HS-5 (cell line): Measurements from ENCODE around the gene TMEM250.

Source experiments
- DNase-seq: peaks from one replicate; pipeline ENCODE4 v3.0.0-alpha.2; 2012; ENCODE audit warnings: low read depth

TMEM250 gene

DNA sequence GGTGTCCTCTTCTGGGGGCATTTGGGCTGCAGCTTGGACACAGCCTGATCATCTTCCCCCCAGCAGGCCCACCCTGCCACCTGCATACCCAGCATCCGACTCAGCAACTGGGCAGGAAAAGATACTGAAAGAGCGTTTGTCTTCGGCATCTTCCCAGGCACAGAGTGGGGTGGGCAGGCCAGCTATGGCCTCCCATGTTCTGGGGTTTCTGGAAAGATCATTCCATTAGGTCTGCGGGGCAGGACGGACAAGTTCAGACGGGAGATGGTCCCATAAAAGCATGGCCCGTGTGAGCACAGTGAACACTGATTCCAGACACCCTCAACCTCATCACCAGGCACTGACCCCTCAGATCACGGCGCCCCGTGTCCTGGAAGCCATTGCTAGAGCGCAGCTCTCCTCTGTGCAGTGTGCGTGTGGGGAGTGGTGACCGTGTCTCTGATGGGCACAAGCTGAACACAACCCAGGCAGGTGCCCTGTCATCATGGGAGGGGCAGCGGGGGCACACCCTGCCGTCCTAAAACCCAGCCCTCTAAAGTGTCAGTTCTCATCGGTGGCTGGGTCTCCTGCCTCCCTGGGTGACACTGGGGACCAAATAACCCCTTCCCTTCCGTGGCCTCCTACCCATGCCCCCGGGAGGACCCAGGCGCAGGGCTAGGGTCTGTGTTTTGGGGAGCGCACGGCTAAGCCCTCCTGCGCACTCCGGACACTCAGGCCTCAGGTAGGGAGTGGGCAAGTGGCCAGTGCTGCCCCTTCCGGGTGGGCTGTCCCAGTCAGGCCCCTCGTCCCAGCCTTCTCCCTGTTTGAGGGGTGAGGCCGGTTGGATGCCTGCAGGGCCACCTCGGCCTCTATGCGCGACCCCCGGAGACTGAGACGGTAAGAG lies 13.2 kb upstream of the TMEM250 start:
- DNase-seq, result no peak

DNA sequence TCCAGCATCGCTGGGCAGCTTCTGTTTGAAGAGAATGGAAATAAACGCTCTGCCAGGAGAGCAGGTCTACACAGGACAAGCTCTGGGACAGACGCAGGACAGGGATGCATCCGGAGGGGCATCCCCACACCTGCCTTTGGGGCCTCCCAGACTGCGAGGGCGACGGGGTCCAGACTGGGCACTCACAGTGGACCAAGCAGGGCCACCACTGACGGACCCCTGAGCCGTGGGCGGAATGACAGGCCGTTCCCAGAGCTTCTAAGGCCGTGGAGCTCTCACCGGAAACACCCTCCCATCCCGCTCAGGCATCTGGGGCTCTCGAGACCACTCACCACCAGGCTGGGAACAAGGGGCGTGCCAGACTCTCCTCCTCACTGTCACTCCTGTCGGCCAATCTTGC lies 10.5 kb upstream of the TMEM250 start:
- no peak for DNase-seq

DNA sequence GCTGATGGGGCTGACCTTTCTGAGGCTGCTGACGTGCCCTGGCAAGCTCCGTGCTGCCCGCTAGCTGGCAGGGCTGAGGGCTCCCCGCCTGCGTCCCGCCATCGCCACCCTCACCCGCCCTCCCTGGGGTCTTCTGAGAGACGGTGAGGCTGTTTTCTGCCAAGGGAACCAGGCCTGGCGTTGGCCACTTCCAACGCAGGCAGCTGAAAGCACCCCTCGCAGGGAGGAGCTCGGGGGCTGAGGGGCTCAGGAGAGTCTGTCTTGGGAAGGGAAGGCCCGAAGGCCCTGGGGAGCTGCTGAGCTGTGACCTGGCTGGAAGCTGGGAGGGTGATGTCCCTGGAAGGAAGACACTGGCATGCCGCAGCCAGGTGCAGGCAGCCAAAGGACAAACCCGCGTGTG lies 9.8 kb upstream of the TMEM250 start:
- DNase-seq, result no peak

- DNase-seq, result no peak
These were observed 8.6 kb upstream of the TMEM250 start for GRCh38 chr9:136127313-136127712.

- no peak for DNase-seq
These were observed 6.5 kb upstream of the TMEM250 start for GRCh38 chr9:136124976-136125692.

DNA sequence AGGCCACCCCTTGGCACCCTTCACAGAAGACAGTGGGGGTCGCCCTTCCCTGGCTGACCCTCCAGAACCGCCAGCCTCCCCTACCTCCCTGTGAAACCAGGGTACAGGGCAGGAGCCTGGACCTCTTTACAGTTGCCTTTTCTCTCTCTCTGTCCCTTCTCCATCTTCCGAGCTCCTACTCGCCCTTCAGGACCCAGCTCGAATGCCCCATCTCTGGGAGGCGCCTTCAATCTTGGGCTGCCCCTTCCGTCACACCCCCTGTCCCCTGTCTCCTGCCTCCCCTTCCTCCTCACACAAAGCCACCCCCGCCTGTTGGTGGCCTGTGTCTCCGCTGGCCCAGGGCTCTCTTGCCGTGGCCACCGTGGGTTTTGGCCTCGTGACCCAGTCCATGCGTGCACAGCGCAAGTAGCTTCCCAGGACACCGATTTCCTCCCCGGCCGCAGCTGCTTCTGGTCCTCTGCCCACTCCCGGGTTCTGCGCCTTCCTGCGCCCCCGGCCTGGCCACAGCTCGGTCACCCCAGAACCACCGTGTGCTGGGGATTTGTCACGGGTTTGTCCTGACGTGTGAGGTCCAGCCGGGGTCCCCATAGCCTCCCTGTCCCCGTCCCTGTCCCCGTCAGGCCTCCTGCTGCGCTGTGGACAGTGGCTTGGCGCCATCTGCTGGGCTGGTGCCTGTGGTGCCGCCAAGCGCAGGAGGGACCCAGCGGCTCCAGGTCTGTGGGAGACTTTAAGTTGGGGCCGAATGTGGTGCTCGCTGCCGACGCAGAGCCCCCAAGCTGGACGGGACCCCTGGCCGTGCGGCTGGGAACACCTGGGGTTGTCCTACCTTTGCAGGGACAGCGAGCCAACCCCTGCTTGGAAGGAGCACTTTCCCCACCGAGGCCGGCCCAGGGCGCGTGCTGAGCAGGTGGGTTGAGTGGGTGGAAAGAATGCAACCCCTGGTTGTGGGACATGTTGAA lies 4.0 kb upstream of the TMEM250 start:
- DNase-seq, result no peak

DNA sequence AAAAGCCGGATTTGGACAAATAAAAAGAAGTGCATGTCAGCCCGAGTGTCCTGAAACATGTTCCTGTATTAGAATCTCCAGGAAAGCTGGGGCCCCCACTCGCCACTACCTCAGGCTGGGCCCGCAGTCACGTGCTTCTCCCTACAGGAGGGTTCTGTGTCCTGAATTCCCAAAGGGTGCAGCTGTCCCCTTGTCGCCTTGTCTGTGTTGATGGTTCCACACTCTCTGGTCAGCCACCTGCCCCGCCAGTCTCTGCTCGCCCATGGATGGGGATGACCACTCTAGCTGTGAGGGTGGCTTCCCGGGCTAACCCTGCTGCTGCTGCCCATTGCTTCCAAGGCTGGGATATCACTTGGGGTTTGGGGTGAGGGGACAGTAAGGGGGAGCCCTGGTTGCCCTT lies 3.1 kb upstream of the TMEM250 start:
- no peak for DNase-seq

DNA sequence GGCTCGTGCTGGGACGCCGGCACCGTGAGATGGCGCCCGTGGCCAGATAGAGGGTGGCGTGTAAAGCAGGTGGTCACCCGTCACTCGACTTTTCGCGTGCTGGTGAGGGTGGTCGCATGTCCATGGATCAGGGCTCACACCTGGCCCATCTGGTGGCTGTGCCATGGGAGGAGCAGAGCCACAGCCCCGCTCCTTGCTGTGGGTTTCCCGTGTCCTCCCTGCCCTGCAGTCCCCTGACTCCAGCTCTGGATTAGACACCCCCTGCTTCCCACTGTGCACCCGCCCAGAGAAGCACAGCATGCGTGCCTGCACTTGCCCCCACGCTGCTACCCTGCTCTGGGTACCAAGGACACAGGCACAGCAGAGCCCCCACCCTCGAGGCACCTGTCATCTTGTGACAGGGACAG lies 1.8 kb upstream of the TMEM250 start:
- no peak for DNase-seq

DNA sequence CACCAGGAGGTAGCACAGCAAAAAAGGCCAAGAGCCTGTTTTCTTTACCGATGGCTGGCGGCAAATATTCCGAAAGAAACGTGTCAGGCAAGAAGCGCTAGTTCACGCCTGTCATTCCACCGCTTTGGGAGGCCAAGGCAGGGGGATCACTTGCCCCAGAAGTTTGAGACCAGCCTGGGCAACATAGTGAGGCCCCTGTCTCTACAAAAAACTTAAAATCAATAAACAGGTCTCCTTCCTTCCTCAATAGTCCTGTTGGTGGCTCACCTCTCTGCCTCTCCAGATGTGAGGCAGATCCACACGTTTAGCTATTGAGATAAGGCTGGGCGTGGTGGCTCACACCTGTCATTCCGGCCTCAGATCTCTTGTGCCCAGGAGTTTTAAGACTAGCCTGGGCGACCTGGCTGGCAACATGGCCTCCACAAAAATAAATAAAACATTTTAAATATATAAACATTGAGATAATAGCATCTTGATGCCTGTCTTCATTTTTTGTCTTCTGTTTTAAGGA lies 1.3 kb upstream of the TMEM250 start:
- no peak for DNase-seq

GRCh38 chr9:136119061-136119882 lies 597 bp upstream of the TMEM250 start:
- no peak for DNase-seq

- DNase-seq, result no peak
These were observed 757 bp downstream of the TMEM250 start for GRCh38 chr9:136117916-136118319.

DNA sequence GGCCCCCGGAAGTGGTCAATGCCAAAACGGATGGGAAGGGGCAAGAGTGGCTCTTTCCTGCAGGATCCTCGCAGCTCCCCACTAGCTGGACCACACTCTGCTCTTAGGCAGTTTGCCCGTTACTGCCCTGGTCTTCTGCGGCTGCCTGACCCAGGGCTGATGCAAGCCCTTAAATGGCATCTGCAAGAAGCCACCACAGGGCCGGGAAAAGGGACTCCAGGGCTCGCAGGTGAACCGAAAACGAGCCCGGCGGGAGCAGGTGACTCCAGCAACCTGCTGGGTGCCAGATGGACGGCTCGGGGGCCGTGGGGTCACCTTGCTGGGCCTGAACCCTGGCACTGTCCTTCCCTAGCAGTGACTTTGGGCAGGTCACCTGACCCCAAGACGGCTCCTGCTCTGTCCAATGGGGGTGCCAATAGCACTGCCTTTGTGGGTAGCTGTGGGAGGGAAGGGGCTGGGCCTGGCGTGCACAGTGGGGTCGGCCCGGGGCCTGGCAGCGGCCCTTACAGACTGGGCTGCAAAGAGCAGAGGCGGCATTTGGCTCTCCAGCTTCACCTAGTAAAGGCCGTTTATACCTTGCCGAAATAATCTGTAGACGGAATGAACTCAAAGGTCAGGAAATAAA lies 1.3 kb downstream of the TMEM250 start:
- DNase-seq, result no peak

DNA sequence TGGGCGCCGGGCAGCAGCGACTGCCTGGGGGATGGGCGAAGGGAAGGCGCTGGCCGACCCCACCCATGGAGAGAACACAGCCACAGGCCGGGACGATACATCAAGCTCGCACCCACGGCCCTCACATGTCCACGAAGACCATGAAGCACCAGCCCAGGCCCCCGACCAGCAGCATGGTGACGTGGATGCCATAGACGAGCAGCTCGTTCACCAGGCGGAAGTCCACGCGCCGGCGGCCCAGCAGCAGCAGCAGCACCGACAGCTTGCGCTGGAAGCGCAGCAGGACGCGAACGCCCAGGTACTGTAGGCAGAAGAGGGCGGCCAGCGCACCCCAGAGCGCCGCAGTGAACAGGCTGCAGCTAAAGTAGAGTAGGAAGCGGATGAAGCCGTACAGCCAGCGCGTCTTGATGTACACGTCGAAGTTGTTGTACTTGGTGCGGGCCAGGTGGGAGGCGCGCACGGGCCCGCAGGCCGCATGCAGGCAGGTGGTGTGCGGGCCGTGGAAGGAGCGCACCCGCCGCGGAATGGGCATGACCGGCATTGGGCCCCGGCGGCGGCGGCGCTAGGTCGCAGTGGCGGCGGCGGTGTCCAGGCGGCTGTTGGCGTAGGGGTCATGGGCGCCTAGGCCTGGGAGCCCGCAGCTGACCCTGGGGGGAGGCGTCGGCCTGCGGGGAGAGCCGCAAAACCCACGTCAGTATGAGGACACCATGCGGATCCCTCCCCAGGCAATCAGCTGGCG lies 2.1 kb downstream of the TMEM250 start:
- no peak for DNase-seq

GRCh38 chr9:136115641-136116359 lies 2.9 kb downstream of the TMEM250 start:
- DNase-seq, result no peak

- DNase-seq, result no peak
These were observed 3.5 kb downstream of the TMEM250 start for GRCh38 chr9:136115206-136115605.

GRCh38 chr9:136114610-136115009 lies 4.1 kb downstream of the TMEM250 start:
- no peak for DNase-seq

- DNase-seq, result no peak
These were observed 6.1 kb downstream of the TMEM250 start for GRCh38 chr9:136112541-136112940.

- no peak for DNase-seq
These were observed 6.8 kb downstream of the TMEM250 start for GRCh38 chr9:136111910-136112309.

GRCh38 chr9:136111190-136111589 lies 7.5 kb downstream of the TMEM250 start:
- no peak for DNase-seq
